ENCODE results near the gene LMX1B.

GRCh38 chr9:126565336-126566128, 48.2 kb upstream of the LMX1B start:
- TF ChIP-seq, protein P1, sequence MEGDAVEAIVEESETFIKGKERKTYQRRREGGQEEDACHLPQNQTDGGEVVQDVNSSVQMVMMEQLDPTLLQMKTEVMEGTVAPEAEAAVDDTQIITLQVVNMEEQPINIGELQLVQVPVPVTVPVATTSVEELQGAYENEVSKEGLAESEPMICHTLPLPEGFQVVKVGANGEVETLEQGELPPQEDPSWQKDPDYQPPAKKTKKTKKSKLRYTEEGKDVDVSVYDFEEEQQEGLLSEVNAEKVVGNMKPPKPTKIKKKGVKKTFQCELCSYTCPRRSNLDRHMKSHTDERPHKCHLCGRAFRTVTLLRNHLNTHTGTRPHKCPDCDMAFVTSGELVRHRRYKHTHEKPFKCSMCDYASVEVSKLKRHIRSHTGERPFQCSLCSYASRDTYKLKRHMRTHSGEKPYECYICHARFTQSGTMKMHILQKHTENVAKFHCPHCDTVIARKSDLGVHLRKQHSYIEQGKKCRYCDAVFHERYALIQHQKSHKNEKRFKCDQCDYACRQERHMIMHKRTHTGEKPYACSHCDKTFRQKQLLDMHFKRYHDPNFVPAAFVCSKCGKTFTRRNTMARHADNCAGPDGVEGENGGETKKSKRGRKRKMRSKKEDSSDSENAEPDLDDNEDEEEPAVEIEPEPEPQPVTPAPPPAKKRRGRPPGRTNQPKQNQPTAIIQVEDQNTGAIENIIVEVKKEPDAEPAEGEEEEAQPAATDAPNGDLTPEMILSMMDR (conservative IDR thresholded peaks at IDR 0.05) = no peak
- no peak for TF ChIP-seq ZFX (IDR thresholded peaks at IDR 0.05)

All from C4-2B (cell line).